Ascending aorta (tissue), 2 donors: Measurements from ENCODE around the gene ZNF280A. TPM values are rescaled to one million over a fixed set of nuclear protein-coding genes. Genes with fewer than 3 reads are reported as not detected.

Experiments used
- DNase-seq, 2 donors: peaks; one replicate each; pipeline ENCODE4 v3.0.0-alpha.2; 2019; ENCODE audit warnings: low spot score in 2 of 2
- H3K27ac ChIP-seq, 2 donors: fragments of 200-600 bp; sonication (generic); one replicate each; pipeline ENCODE4 v1.5.1; 2016 to 2017; ENCODE audit warnings: mild to moderate bottlenecking in 1 of 2
- H3K27me3 ChIP-seq: fragments of 200-600 bp; sonication (generic); one replicate; pipeline ENCODE4 v1.5.1; 2017
- H3K36me3 ChIP-seq, 2 donors: fragments of 200-600 bp; sonication (generic); one replicate each; pipeline ENCODE4 v1.5.1; 2016
- H3K4me1 ChIP-seq, 2 donors: fragments of 200-600 bp; sonication (generic); one replicate each; pipeline ENCODE4 v1.5.1; 2016 to 2017; ENCODE audit warnings: mild to moderate bottlenecking in 1 of 2
- H3K4me3 ChIP-seq, 2 donors: fragments of 200-600 bp; sonication (generic); one replicate each; pipeline ENCODE4 v1.5.1; 2016 to 2017; ENCODE audit warnings: mild to moderate bottlenecking in 1 of 2
- H3K9me3 ChIP-seq, 2 donors: fragments of 200-600 bp; sonication (generic); one replicate each; pipeline ENCODE4 v1.5.1; 2016
- CTCF ChIP-seq, 3 experiments: fragments of 200-600 bp in 2 of 3; fragments of 450-650 bp in 1 of 3; sonication (generic) in 2 of 3; IDR thresholded peaks; one replicate each; pipeline ENCODE4 v1.5.1; 2016 to 2019; ENCODE audit warnings: antibody characterized with exemption in 3 of 3, mild to moderate bottlenecking in 1 of 3, moderate library complexity in 1 of 3
- intact Hi-C: fragments of 100-400 bp; cut with DNase I; formaldehyde crosslinking; loops from one replicate; pipeline ENCODE4 v1.15.1; 2023
- total RNA-seq: library from RNA; depleted of rRNA; stranded (reverse); fragments of >200 nt; gene quantifications from one replicate; pipeline ENCODE4 v1.1.0, GENCODE V29; 2016

The ZNF280A gene
- total RNA-seq, 1 donor from 2014 or later = not detected

DNA sequence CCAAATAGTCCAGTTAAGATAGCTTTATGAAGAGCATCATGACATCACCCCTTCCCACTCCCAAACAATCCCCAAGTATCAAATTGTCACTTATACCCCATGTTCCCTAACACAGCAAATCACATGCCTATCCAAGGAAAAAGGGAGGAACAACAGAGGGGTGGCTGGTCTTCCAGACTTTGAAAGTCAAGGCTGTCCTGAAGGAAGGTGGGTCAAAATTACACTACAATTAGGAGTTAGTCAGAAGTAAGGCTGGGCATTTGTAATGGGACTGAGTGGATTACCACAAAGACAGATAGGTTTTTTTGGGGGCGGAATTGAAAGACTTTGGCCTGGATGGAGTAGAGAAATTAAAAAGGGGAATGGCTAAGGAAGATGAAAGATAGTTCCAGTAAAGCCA lies 33.1 kb upstream of the ZNF280A start:
- intact Hi-C loops = no loop called here
- no peak for TF ChIP-seq CTCF (IDR thresholded peaks at IDR 0.05)
- H3K4me3 ChIP-seq = no peak overlapping the region
- no peak overlapping the region for H3K27ac ChIP-seq
- H3K36me3 ChIP-seq = no peaks in the 10 kb centered on the region
- H3K27me3 ChIP-seq = no peaks in the 10 kb centered on the region
- H3K9me3 ChIP-seq = no peaks in the 10 kb centered on the region
- DNase-seq = no peak
- no peaks in the 10 kb centered on the region for H3K4me1 ChIP-seq

GRCh38 chr22:22552630-22553029 lies 32.6 kb upstream of the ZNF280A start:
- Histone ChIP-seq H3K4me3 (no peak overlapping the region), H3K9me3 (no peaks in the 10 kb centered on the region), H3K4me1 (no peaks in the 10 kb centered on the region), H3K27me3 (no peaks in the 10 kb centered on the region), H3K36me3 (no peaks in the 10 kb centered on the region), H3K27ac (no peak overlapping the region)
- TF ChIP-seq CTCF (IDR thresholded peaks at IDR 0.05) = no peak
- DNase-seq = no peak
- intact Hi-C loops = no loop called here

DNA sequence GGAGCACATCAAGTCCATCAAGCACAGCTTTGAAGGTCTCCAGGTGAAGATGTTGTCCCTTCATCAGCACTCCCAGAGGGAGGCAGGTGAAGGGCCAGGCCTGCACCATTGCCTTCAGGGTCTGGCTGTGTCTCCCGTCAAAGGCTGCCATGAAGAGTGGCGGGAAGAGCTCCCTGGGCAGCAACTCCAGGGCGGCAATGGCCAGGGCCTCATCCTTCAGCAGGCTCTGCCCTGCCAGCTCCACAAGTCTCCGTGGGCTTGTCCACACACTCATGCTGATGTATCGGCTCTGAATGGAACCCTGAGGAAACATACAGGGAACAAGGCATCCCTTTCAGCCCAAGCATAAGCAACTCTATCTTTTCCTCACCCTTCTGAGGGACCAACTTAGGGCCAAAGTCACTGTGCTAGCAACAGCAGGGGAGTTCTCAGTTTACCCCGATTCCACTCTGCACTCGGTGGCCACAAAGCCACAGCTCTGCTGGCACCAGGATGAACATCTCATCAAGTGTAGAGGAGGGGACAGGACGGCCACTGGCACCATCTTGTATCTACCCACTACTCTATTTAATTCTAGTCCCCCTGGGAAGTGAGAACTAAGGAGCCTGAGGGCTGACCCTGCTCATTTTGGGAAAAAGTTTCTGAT lies 30.8 kb upstream of the ZNF280A start:
- intact Hi-C loops = no loop called here
- Histone ChIP-seq H3K4me3 (no peak overlapping the region), H3K4me1 (no peaks in the 10 kb centered on the region), H3K27ac (no peak overlapping the region), H3K9me3 (no peaks in the 10 kb centered on the region), H3K36me3 (no peaks in the 10 kb centered on the region), H3K27me3 (no peaks in the 10 kb centered on the region)
- TF ChIP-seq CTCF (IDR thresholded peaks at IDR 0.05) = no peak
- DNase-seq = no peak

DNA sequence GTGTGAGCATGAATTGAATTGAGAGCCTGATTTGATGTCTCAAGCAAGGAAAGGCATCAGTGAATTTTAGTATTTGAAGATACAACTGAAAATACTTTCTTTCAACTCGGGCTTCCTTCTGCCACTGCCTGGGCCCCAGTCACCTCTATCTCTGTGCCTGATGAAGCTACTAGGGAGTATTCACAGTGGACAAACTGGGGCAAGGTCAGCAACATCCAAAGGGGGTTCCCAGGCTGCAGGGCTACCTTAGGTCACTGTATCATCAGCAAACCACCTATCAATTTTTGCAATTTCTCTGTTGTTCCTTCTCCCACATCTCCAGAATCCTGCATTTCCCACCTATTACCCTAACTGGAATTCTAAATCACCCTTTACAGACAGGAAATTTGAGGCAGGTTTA lies 28.8 kb upstream of the ZNF280A start:
- no peak for DNase-seq
- no peak for TF ChIP-seq CTCF (IDR thresholded peaks at IDR 0.05)
- Histone ChIP-seq H3K4me1 (no peaks in the 10 kb centered on the region), H3K4me3 (no peak overlapping the region), H3K27me3 (no peaks in the 10 kb centered on the region), H3K9me3 (no peaks in the 10 kb centered on the region), H3K27ac (no peak overlapping the region), H3K36me3 (no peaks in the 10 kb centered on the region)
- intact Hi-C loops = no loop called here

GRCh38 chr22:22548317-22548716 lies 28.2 kb upstream of the ZNF280A start:
- no peak for TF ChIP-seq CTCF (IDR thresholded peaks at IDR 0.05)
- Histone ChIP-seq H3K36me3 (no peaks in the 10 kb centered on the region), H3K27ac (no peak overlapping the region), H3K9me3 (no peaks in the 10 kb centered on the region), H3K4me1 (no peaks in the 10 kb centered on the region), H3K4me3 (no peak overlapping the region), H3K27me3 (no peaks in the 10 kb centered on the region)
- DNase-seq = no peak
- intact Hi-C loops = no loop called here
